HG02973 (cell line): ENCODE data around the gene CD59.

Source experiments
- ATAC-seq: cut with Tn5 transposase; IDR thresholded peaks from one replicate; pipeline ENCODE4 v1.9.1; 2021; ENCODE audit warnings: moderate library complexity; ENCODE audit not compliant: unreplicated experiment

The CD59 gene

GRCh38 chr11:33736148-33736812, at the start of gene CD59:
Gene CD59 (minus strand): TSS chr11:33736423. CDS start chr11:33722445, 13,978 bp downstream.
- peak; percentile 56 for ATAC-seq

GRCh38 chr11:33785609-33786008, 49.4 kb upstream of the CD59 start:
- ATAC-seq = no peak

GRCh38 chr11:33779849-33780528, 43.8 kb upstream of the CD59 start:
- no peak for ATAC-seq

- no peak for ATAC-seq
Observed at GRCh38 chr11:33778675-33779074, 42.5 kb upstream of the CD59 start.

- ATAC-seq = no peak
Observed at GRCh38 chr11:33777906-33778305, 41.7 kb upstream of the CD59 start.

- no peak for ATAC-seq
Observed at GRCh38 chr11:33775832-33776470, 39.7 kb upstream of the CD59 start.

- no peak for ATAC-seq
Observed at GRCh38 chr11:33775467-33775807, 39.2 kb upstream of the CD59 start.

- no peak for ATAC-seq
Observed at GRCh38 chr11:33774736-33775466, 38.7 kb upstream of the CD59 start.

GRCh38 chr11:33773987-33774735, 37.9 kb upstream of the CD59 start, which contains the start of gene FBXO3:
Gene FBXO3 (minus strand): TSS chr11:33774520. CDS start chr11:33774497, 23 bp downstream.
- peak; percentile 64 for ATAC-seq

GRCh38 chr11:33773404-33773986, 37.3 kb upstream of the CD59 start:
- peak; percentile 26 for ATAC-seq

GRCh38 chr11:33772870-33773269, 36.6 kb upstream of the CD59 start:
- no peak for ATAC-seq

GRCh38 chr11:33772300-33772699, 36.1 kb upstream of the CD59 start:
- ATAC-seq = no peak

- no peak for ATAC-seq
Observed at GRCh38 chr11:33770236-33770635, 34.0 kb upstream of the CD59 start.

GRCh38 chr11:33769542-33769941, 33.3 kb upstream of the CD59 start:
- ATAC-seq = no peak

- ATAC-seq = no peak
Observed at GRCh38 chr11:33767624-33768023, 31.4 kb upstream of the CD59 start.

GRCh38 chr11:33766085-33766484, 29.9 kb upstream of the CD59 start:
- no peak for ATAC-seq

GRCh38 chr11:33761471-33761870, 25.2 kb upstream of the CD59 start:
- ATAC-seq = peak; percentile 88

- peak; percentile 96 for ATAC-seq
Observed at GRCh38 chr11:33753304-33753967, 17.2 kb upstream of the CD59 start.

- ATAC-seq = no peak
Observed at GRCh38 chr11:33751878-33752277, 15.7 kb upstream of the CD59 start.

- no peak for ATAC-seq
Observed at GRCh38 chr11:33747979-33748378, 11.8 kb upstream of the CD59 start.
